Ovary (tissue), 9 donors: ENCODE results near the gene ECM2. TPM values are rescaled to one million over a fixed set of nuclear protein-coding genes. Genes with fewer than 3 reads are reported as not detected.

Source experiments
- DNase-seq, 5 donors: peaks; one replicate each; pipeline ENCODE4 v3.0.0-alpha.2; 2019 to 2020
- H3K27ac ChIP-seq, 2 donors: fragments of 200-600 bp; one replicate each; pipeline versions ENCODE4 v1.5.1 to v1.8.0; 2019 to 2022
- H3K27me3 ChIP-seq: fragments of 200-600 bp; one replicate; pipeline ENCODE4 v1.8.0; 2022
- H3K36me3 ChIP-seq: fragments of 200-600 bp; sonication (generic); one replicate; pipeline ENCODE4 v1.5.1; 2019
- H3K4me1 ChIP-seq: one replicate; pipeline ENCODE4 v1.8.1; 2013; ENCODE audit warnings: mild to moderate bottlenecking, moderate library complexity; ENCODE audit not compliant: insufficient read depth
- H3K4me3 ChIP-seq: fragments of 200-600 bp; sonication (generic); one replicate; pipeline ENCODE4 v1.5.1; 2017
- H3K9me3 ChIP-seq, 2 donors: fragments of 200-600 bp in 1 of 2; sonication (generic) in 1 of 2; one replicate each; pipeline versions ENCODE4 v1.5.1 to v1.8.1; 2013 to 2019; ENCODE audit warnings: mild to moderate bottlenecking in 1 of 2, moderate library complexity in 1 of 2
- EP300 ChIP-seq: sonication (generic); formaldehyde crosslinking; IDR thresholded peaks from one replicate; pipeline ENCODE4 v1.6.1; 2017; ENCODE audit warnings: antibody characterized with exemption
- POLR2A ChIP-seq: fragments of 450-650 bp; IDR thresholded peaks from one replicate; pipeline ENCODE4 v1.6.1; 2017; ENCODE audit warnings: antibody characterized with exemption, mild to moderate bottlenecking, moderate library complexity
- WGBS, 3 donors: extraction: QIAGEN DNeasy Blood & Tissue Kit in 1 of 3; methylation state at CpG; one replicate each; pipeline versions ENCODE4 v1.1.5 to v1.1.7; 2013 to 2017; 5-methylcytosine and 5-hydroxymethylcytosine counted together
- intact Hi-C, 4 donors: fragments of 100-400 bp; cut with DNase I; formaldehyde crosslinking; loops; one replicate each; pipeline versions ENCODE4 v1.11.0 to v1.15.1; 2022 to 2023
- microRNA-seq, 3 donors: library from miRNA; unstranded; fragments of <30 nt; microRNA quantifications; one replicate each; pipeline versions ENCODE4 to v1.2.0, GENCODE V29; 2019 to 2020
- polyA plus RNA-seq, 2 donors: library from polyadenylated mRNA; stranded (reverse); fragments of 200-250 nt in 1 of 2; fragments of 350-450 nt in 1 of 2; fragmentation: Illumina TruSeq in 1 of 2; extraction: RNeasy Lipid Tissue Mini Kit (QIAGEN cat#74804) in 1 of 2; gene quantifications; one replicate each; pipeline ENCODE4 v1.2.3, GENCODE V29; 2013 to 2014
- small RNA-seq: library from RNA; depleted of rRNA; stranded (forward); fragments of <200 nt; gene quantifications from one replicate; pipeline ENCODE3, GENCODE V24; 2016
- total RNA-seq, 7 donors: library from RNA; depleted of rRNA in 2 of 7; stranded (reverse); fragments of >200 nt in 2 of 7; fragmentation: NEBNext Ultra II Directional in 3 of 7; extraction: Animal tissue kit (Norgen Biotek cat#: 25700) in 3 of 7; gene quantifications; one replicate each; pipeline versions ENCODE4 v1.1.0 to v1.2.4, GENCODE V29; 2016 to 2023
- TF ChIP-seq, protein P1 (sequence below), 3 donors: fragments of 450-650 bp in 2 of 3; fragments of 200-600 bp in 1 of 3; IDR thresholded peaks; one replicate each; pipeline versions ENCODE4 v1.5.1 to v1.8.0; 2016 to 2022; ENCODE audit warnings: antibody characterized with exemption in 3 of 3, mild to moderate bottlenecking in 1 of 3
- donor health status: DM: no; HTN: no; CAD: no; lungs with moderate emphysema.
- donor health status: DM: no; HTN: no; CAD: no.
- donor health status: Bipolar disorder and iron deficiency.
- donor health status: DM: yes; HTN: yes; CAD: no.
- donor health status: DM: no; HTN: no; CAD: no.
- donor health status: DM: yes; HTN: yes; CAD: no.

Gene ECM2
- total and polyA plus RNA-seq, 9 donors, result 35.0 to 91.4 (median 65.9) TPM

DNA sequence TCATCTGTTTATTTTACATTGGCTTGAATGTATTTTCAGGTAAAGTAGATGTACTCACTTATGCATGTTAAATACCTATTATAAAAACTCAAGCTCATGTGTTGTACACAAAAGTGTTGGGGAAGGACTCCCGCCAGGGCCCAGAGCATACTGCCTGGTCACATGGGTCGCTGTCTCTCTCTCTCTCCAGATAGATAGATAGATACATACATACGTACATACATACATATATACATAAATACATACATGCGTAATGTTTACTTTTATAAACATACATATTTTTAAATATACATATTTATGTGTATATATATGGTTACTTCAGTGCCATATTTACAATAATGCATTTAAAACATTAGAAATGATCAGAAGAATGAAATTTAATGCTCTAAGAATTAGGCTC, 78.2 kb downstream of the ECM2 start:
- 91 to 94% (median 91%) methylated on average over 4 of the region's 4 CpGs for WGBS, 3 donors
- H3K27ac ChIP-seq, result no peak overlapping the region

GRCh38 chr9:92455217-92455616, 80.6 kb downstream of the ECM2 start:
- Histone ChIP-seq H3K27ac (no peak overlapping the region), H3K27me3 (no peaks in the 10 kb centered on the region), H3K4me1 (no peaks in the 10 kb centered on the region), H3K9me3 (no peaks in the 10 kb centered on the region), H3K36me3 (no peaks in the 10 kb centered on the region), H3K4me3 (no peak overlapping the region)
- no peak for DNase-seq
- TF ChIP-seq, protein P1, sequence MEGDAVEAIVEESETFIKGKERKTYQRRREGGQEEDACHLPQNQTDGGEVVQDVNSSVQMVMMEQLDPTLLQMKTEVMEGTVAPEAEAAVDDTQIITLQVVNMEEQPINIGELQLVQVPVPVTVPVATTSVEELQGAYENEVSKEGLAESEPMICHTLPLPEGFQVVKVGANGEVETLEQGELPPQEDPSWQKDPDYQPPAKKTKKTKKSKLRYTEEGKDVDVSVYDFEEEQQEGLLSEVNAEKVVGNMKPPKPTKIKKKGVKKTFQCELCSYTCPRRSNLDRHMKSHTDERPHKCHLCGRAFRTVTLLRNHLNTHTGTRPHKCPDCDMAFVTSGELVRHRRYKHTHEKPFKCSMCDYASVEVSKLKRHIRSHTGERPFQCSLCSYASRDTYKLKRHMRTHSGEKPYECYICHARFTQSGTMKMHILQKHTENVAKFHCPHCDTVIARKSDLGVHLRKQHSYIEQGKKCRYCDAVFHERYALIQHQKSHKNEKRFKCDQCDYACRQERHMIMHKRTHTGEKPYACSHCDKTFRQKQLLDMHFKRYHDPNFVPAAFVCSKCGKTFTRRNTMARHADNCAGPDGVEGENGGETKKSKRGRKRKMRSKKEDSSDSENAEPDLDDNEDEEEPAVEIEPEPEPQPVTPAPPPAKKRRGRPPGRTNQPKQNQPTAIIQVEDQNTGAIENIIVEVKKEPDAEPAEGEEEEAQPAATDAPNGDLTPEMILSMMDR (IDR thresholded peaks at IDR 0.05), result no peak
- no peak for TF ChIP-seq POLR2A
- no peak for TF ChIP-seq EP300
- WGBS, 3 donors, result 91 to 93% (median 93%) methylated on average over 3 of the region's 3 CpGs
- intact Hi-C loops, result no loop called here

More for the DNA sequence above, 78.2 kb downstream of the ECM2 start:
- Histone ChIP-seq H3K9me3 (no peaks in the 10 kb centered on the region), H3K27me3 (no peaks in the 10 kb centered on the region), H3K36me3 (no peaks in the 10 kb centered on the region), H3K4me1 (no peaks in the 10 kb centered on the region), H3K4me3 (no peak overlapping the region)
- no peak for TF ChIP-seq POLR2A
- TF ChIP-seq, protein P1 (IDR thresholded peaks at IDR 0.05), result no peak
- TF ChIP-seq EP300, result no peak
- DNase-seq, result no peak
- intact Hi-C loops, result no loop called here

DNA sequence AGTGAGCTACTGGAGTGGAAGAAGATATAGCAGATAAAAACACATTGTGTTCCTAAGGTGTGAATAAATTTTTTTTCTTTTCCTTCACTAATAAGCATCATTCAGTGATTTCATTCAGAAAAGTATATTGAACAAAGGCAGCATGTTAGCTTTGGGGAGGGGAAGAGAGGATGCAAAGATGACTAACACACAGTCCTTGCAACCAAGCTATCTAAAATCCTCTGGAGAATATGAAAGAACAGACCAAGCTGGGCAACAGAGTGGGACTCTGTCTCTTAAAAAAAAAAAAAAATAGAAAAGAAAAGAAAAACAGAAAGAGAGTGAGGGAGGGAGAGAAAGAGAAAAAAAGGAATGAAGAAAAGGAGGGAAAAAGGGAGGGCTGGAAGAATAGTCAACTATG, 89.3 kb downstream of the ECM2 start:
- TF ChIP-seq, protein P1 (IDR thresholded peaks at IDR 0.05), result no peak
- TF ChIP-seq POLR2A, result no peak
- TF ChIP-seq EP300, result no peak

More for the DNA sequence above, 89.3 kb downstream of the ECM2 start:
- no peaks in the 10 kb centered on the region for H3K27me3 ChIP-seq
- H3K9me3 ChIP-seq, result no peaks in the 10 kb centered on the region
- intact Hi-C loops, result loop anchor here in 1 of 4 donors (10.0 kb wide), 1 partner anchor 188 kb away; no protein-coding TSS in a partner anchor
- no peak overlapping the region for H3K27ac ChIP-seq
- H3K36me3 ChIP-seq, result no peaks in the 10 kb centered on the region
- DNase-seq, result no peak
- H3K4me3 ChIP-seq, result no peak overlapping the region
- no peaks in the 10 kb centered on the region for H3K4me1 ChIP-seq

Small RNA genes within 50 kb of the gene (microRNA-seq; reads per million reads assigned to microRNA genes)
- gene MIR4670, result 0 to 0.18 (median 0) reads per million in 3 donors

Small RNA genes within 50 kb of the gene (small RNA-seq; reads per million reads assigned to genes)
- not detected for gene AL157827.1
- gene MIR4670, result not detected

Other genes starting within 250 kb of the ECM2 start
- 100 to 1,000 TPM in 1 of 7 donors, 10 to 100 TPM in 6; 44.4 to 281 (median 64.8) TPM for gene IARS1, start 242.3 kb downstream of the ECM2 start, total RNA-seq
- gene IARS1, start 242.3 kb downstream of the ECM2 start, polyA plus RNA-seq, result 10 to 100 TPM; 16.0 to 55.8 TPM
- gene NOL8, start 210.6 kb downstream of the ECM2 start, total RNA-seq, result 10 to 100 TPM; 19.2 to 35.4 (median 28.8) TPM
- gene NOL8, start 210.6 kb downstream of the ECM2 start, polyA plus RNA-seq, result 10 to 100 TPM; 17.1 to 29.4 TPM
- 1 to 10 TPM; 3.9 to 9.5 (median 5.8) TPM for gene CENPP, start 210.0 kb downstream of the ECM2 start, total RNA-seq
- gene CENPP, start 210.0 kb downstream of the ECM2 start, polyA plus RNA-seq, result 1 to 10 TPM; 1.4 to 5.9 TPM
- gene OGN, start 131.4 kb downstream of the ECM2 start, total RNA-seq, result 100 to 1,000 TPM in 2 of 7 donors, 10 to 100 TPM in 5; 19.3 to 129 (median 57.7) TPM
- 100 to 1,000 TPM; 130 to 217 TPM for gene OGN, start 131.4 kb downstream of the ECM2 start, polyA plus RNA-seq
- gene OMD, start 111.5 kb downstream of the ECM2 start, total RNA-seq, result 10 to 100 TPM in 6 of 7 donors, 1 to 10 TPM in 1; 2.1 to 32.6 (median 18.9) TPM
- gene OMD, start 111.5 kb downstream of the ECM2 start, polyA plus RNA-seq, result 10 to 100 TPM; 18.6 to 29.5 TPM
- 10 to 100 TPM in 2 of 7 donors, 1 to 10 TPM in 4, under 1 TPM in 1; 0.90 to 12.9 (median 3.8) TPM for gene ASPN, start 53.5 kb downstream of the ECM2 start, total RNA-seq
- gene ASPN, start 53.5 kb downstream of the ECM2 start, polyA plus RNA-seq, result 10 to 100 TPM in 1 of 2 donors, 1 to 10 TPM in 1; 4.5 to 39.5 TPM
- 1 to 10 TPM; 5.7 to 8.5 (median 7.1) TPM for gene IPPK, start 134.1 kb upstream of the ECM2 start, total RNA-seq
- 1 to 10 TPM; 4.7 to 6.2 TPM for gene IPPK, start 134.1 kb upstream of the ECM2 start, polyA plus RNA-seq
- gene BICD2, start 228.8 kb upstream of the ECM2 start, total RNA-seq, result 10 to 100 TPM; 16.8 to 28.7 (median 20.9) TPM
- gene BICD2, start 228.8 kb upstream of the ECM2 start, polyA plus RNA-seq, result 10 to 100 TPM; 13.9 to 18.6 TPM